ENCODE results near the gene PSMG1. TPM values are rescaled to one million over a fixed set of nuclear protein-coding genes. Genes with fewer than 3 reads are reported as not detected.

The PSMG1 gene
- total RNA-seq, 4 donors from 2014 or later: 8.1 to 26.7 (median 18.4) TPM

GRCh38 chr21:39153842-39154241, 29.4 kb downstream of the PSMG1 start:
- no peaks in the 10 kb centered on the region for H3K36me3 ChIP-seq
- no peak overlapping the region for H3K4me3 ChIP-seq
- WGBS, 2 donors: 79 to 83% methylated on average over 2 of the region's 2 CpGs
- TF ChIP-seq POLR2A (IDR thresholded peaks at IDR 0.05) (no peak), CTCF (IDR thresholded peaks at IDR 0.05) (no peak), EP300 (IDR thresholded peaks at IDR 0.05) (no peak)
- no peak overlapping the region for H3K27ac ChIP-seq
- DNase-seq (ENCODE audit: low spot score in 2 of 2): no peak
- H3K9me3 ChIP-seq: no peaks in the 10 kb centered on the region
- no peaks in the 10 kb centered on the region for H3K27me3 ChIP-seq
- no peaks in the 10 kb centered on the region for H3K4me1 ChIP-seq

- H3K4me3 ChIP-seq: no peak overlapping the region
- no peak for DNase-seq (ENCODE audit: low spot score in 2 of 2)
- H3K36me3 ChIP-seq: no peaks in the 10 kb centered on the region
- H3K4me1 ChIP-seq: no peaks in the 10 kb centered on the region
- no peak overlapping the region for H3K27ac ChIP-seq
- H3K27me3 ChIP-seq: no peaks in the 10 kb centered on the region
- WGBS, 2 donors: 88 to 95% methylated on average over 2 of the region's 2 CpGs
- no peaks in the 10 kb centered on the region for H3K9me3 ChIP-seq
- TF ChIP-seq CTCF (IDR thresholded peaks at IDR 0.05) (peak in 1 of 5 experiments; percentile 7), EP300 (IDR thresholded peaks at IDR 0.05) (no peak)
Measured at GRCh38 chr21:39153373-39153772, 29.9 kb downstream of the PSMG1 start.

- 89 to 91% methylated on average over 2 of the region's 2 CpGs for WGBS, 2 donors
- no peaks in the 10 kb centered on the region for H3K27me3 ChIP-seq
- no peaks in the 10 kb centered on the region for H3K4me1 ChIP-seq
- H3K4me3 ChIP-seq: no peak overlapping the region
- DNase-seq (ENCODE audit: low spot score in 2 of 2): no peak
- no peaks in the 10 kb centered on the region for H3K9me3 ChIP-seq
- no peak for TF ChIP-seq POLR2A (IDR thresholded peaks at IDR 0.05)
- no peak for TF ChIP-seq CTCF (IDR thresholded peaks at IDR 0.05)
- TF ChIP-seq EP300 (IDR thresholded peaks at IDR 0.05): no peak
- H3K27ac ChIP-seq: no peak overlapping the region
- no peaks in the 10 kb centered on the region for H3K36me3 ChIP-seq
Measured at GRCh38 chr21:39152271-39152670, 31.0 kb downstream of the PSMG1 start.

- H3K4me1 ChIP-seq: no peaks in the 10 kb centered on the region
- no peaks in the 10 kb centered on the region for H3K9me3 ChIP-seq
- no peak for DNase-seq (ENCODE audit: low spot score in 2 of 2)
- H3K27ac ChIP-seq: no peak overlapping the region
- H3K27me3 ChIP-seq: no peaks in the 10 kb centered on the region
- no peaks in the 10 kb centered on the region for H3K36me3 ChIP-seq
- no peak overlapping the region for H3K4me3 ChIP-seq
- TF ChIP-seq POLR2A (IDR thresholded peaks at IDR 0.05) (no peak), EP300 (IDR thresholded peaks at IDR 0.05) (no peak), CTCF (IDR thresholded peaks at IDR 0.05) (no peak)
Measured at GRCh38 chr21:39150877-39151276, 32.4 kb downstream of the PSMG1 start.

- Histone ChIP-seq H3K27ac (no peak overlapping the region), H3K4me3 (no peak overlapping the region), H3K4me1 (no peaks in the 10 kb centered on the region), H3K27me3 (no peaks in the 10 kb centered on the region), H3K36me3 (no peaks in the 10 kb centered on the region), H3K9me3 (peaks cover 0 to 3% (median 0%) of the 10 kb centered on the region in 4 donors)
- no peak for TF ChIP-seq EP300 (IDR thresholded peaks at IDR 0.05)
- no peak for TF ChIP-seq CTCF (IDR thresholded peaks at IDR 0.05)
- no peak for DNase-seq (ENCODE audit: low spot score in 2 of 2)
- WGBS, 2 donors: 92 to 99% methylated on average over 6 of the region's 6 CpGs
Measured at GRCh38 chr21:39150316-39150715, 32.9 kb downstream of the PSMG1 start.
